SW480 (cell line): ENCODE results near the gene KHNYN.
"Not testable (repeated sequence)": the region's sequence is repeated elsewhere in the genome, so short reads cannot be mapped to it uniquely, and the experiment has no call there.

Source experiments
- DNase-seq: peaks from one replicate; pipeline ENCODE4 v3.0.0-alpha.2; 2016; ENCODE audit warnings: low spot score

The KHNYN gene

DNA sequence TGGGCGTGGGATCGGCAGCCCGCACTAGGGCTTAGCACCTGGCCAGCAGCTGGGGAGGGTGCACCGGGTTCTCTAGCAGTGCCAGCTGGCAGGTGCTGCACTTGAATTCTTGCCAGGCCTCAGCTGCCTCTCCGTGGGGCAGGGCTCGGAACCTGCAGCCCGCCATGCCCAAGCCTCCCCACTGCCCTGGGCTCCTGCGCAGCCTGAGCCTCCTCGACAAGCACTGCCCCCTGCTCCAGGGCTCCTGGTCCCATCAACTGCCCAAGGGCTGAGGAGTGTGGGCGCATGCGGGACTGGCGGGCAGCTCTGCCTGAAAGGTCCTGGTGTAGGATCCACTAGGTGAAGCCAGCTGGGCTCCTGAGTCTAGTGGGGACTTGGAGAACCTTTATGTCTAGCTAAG, 43.5 kb downstream of the KHNYN start:
- DNase-seq = no peak

GRCh38 chr14:24475261-24475660, 45.5 kb downstream of the KHNYN start:
- DNase-seq = no peak

GRCh38 chr14:24479999-24480398, 50.2 kb downstream of the KHNYN start:
- DNase-seq = not testable (repeated sequence)

DNA sequence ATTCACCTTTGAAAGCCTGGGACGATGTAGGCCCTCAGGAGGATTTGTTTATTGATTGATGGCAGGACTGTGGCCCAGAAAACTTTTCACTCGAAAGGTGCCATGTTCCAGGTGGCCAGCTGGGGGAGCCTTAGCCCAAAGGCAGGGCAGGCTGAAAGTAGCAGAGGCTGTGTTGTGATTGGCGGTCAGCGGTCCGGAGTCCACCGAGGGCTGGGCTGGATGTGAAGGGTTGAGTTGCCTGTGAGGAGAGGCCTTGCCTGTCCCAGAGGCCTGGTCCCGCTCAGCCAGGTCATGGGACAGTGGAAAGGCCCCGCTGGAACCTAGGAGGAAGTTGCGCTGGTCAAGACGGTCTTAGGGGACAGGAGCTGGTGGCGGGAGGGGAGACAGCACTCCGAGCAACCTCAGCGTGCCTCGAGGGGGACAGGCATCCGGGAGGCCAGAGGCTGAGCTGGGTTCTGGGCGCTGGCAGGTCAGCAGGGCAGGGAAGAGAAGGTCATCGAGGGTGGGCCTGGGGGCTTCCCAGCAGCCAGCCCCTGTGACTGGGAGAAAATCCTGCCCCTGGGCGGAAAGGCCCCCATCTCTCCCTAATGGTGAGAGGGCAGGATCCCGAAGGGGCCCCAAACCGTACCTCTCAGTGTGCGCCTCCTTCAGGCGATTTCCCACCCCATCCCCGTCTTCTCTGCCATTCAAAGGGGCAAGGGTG, 52.0 kb downstream of the KHNYN start:
- peak; percentile 35 for DNase-seq

GRCh38 chr14:24482699-24483303, 53.0 kb downstream of the KHNYN start:
- not testable (repeated sequence) for DNase-seq

GRCh38 chr14:24483604-24484252, 54.0 kb downstream of the KHNYN start:
- DNase-seq = peak; percentile 3
